Stimulated activated naive CD4-positive, alpha-beta T cell treated with Interleukin-2 at 50 U/mL for 16 hours (primary cell): Measurements from ENCODE around the gene VSTM4.

ENCODE experiments used
- DNase-seq: peaks from one replicate; lab custom pipeline; 2025; lab: John Stamatoyannopoulos, UW

The VSTM4 gene

GRCh38 chr10:49040601-49041000, 74.7 kb downstream of the VSTM4 start:
- DNase-seq, result no peak

GRCh38 chr10:49039409-49039808, 75.9 kb downstream of the VSTM4 start:
- no peak for DNase-seq

GRCh38 chr10:49038711-49039110, 76.6 kb downstream of the VSTM4 start:
- no peak for DNase-seq

GRCh38 chr10:49037187-49037586, 78.1 kb downstream of the VSTM4 start:
- no peak for DNase-seq

- DNase-seq, result no peak
Measured at GRCh38 chr10:49036638-49037037, 78.7 kb downstream of the VSTM4 start.

- no peak for DNase-seq
Measured at GRCh38 chr10:49035920-49036319, 79.4 kb downstream of the VSTM4 start.

GRCh38 chr10:49034925-49035324, 80.4 kb downstream of the VSTM4 start:
- DNase-seq, result no peak

- no peak for DNase-seq
Measured at GRCh38 chr10:49033939-49034338, 81.4 kb downstream of the VSTM4 start.

- no peak for DNase-seq
Measured at GRCh38 chr10:49029666-49030065, 85.7 kb downstream of the VSTM4 start.

GRCh38 chr10:49028639-49029038, 86.7 kb downstream of the VSTM4 start:
- no peak for DNase-seq

GRCh38 chr10:49025347-49025983, 89.9 kb downstream of the VSTM4 start:
- no peak for DNase-seq

GRCh38 chr10:49024484-49024883, 90.8 kb downstream of the VSTM4 start:
- DNase-seq, result no peak

GRCh38 chr10:49023752-49024151, 91.6 kb downstream of the VSTM4 start:
- no peak for DNase-seq

- DNase-seq, result no peak
Measured at GRCh38 chr10:49023071-49023470, 92.3 kb downstream of the VSTM4 start.

GRCh38 chr10:49021685-49022084, 93.6 kb downstream of the VSTM4 start:
- DNase-seq, result no peak

- no peak for DNase-seq
Measured at GRCh38 chr10:49015700-49016099, 99.6 kb downstream of the VSTM4 start.

GRCh38 chr10:49012603-49013002, 102.7 kb downstream of the VSTM4 start:
- no peak for DNase-seq

GRCh38 chr10:49011756-49012155, 103.6 kb downstream of the VSTM4 start:
- no peak for DNase-seq

GRCh38 chr10:49010865-49011264, 104.5 kb downstream of the VSTM4 start:
- DNase-seq, result no peak

- no peak for DNase-seq
Measured at GRCh38 chr10:49010295-49010694, 105.0 kb downstream of the VSTM4 start.

GRCh38 chr10:49009199-49009979, 105.9 kb downstream of the VSTM4 start:
- no peak for DNase-seq

GRCh38 chr10:49008505-49009198, 106.7 kb downstream of the VSTM4 start:
- no peak for DNase-seq

GRCh38 chr10:49008091-49008490, 107.2 kb downstream of the VSTM4 start:
- DNase-seq, result no peak
